ENCODE data around the gene KRTAP4-16. TPM values are rescaled to one million over a fixed set of nuclear protein-coding genes. Genes with fewer than 3 reads are reported as not detected.

Gene KRTAP4-16
- total RNA-seq, 1 experiment from 2014 or later = not detected

DNA sequence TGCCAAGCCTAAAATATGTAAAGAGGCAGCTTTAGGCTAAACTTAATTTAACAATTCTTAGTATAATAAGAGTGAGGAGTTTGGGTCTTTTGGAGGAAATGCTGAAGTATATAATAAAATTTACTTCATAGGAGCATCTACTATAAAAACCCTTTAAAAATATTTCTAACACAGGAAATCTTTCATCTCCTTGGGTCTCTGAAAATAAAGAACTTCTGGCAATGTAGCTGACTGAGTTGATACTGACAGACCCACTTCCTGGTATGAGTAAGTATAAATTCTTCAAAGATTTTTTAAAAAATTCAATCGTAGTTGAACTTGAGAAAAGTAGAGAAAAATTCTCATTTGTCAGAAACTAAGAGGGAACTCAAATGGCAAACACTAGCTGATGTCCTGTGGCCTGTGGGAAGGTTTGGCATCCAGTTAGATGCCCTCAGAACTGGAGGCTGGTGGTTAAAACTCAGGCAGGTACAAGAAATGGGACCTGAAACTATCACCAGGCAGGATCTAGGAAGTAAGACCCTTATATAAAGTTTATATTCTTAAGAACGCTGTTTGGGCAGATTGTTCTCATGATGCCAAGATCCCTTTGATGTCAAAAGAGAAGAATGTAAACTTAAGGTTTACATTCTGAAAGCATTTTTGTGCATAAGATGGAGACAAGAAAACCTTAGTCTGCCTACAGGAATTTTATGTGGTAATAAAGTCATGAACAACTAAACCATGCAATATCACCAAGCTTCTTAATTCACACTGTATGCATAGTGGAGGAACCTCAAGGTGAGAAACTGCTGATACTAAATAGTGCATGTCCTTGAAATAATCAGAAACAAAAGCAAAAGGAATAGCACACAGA, 32.1 kb upstream of the KRTAP4-16 start:
- POLR2A ChIA-PET = no interaction called here
- Histone ChIP-seq H3K27me3 (ENCODE audit: insufficient read depth, low read length) (no peaks in the 10 kb centered on the region), H3K9me2 (ENCODE audit: insufficient read depth) (no peaks in the 10 kb centered on the region), H2AFZ (ENCODE audit: low read depth, low read length, poor library complexity, severe bottlenecking) (peak overlapping the region; percentile 32), H3K4me2 (ENCODE audit: low read length) (no peak overlapping the region), H3K9ac (ENCODE audit: low read length) (no peak overlapping the region), H3K4me3 (replicated peaks in 1 of 2; ENCODE audit: low read depth in 1 of 2, low read length in 2 of 2) (no peak overlapping the region), H3K27ac (ENCODE audit: low read depth, low read length) (no peak overlapping the region), H3K4me1 (ENCODE audit: control insufficient read depth in 1 of 2, insufficient read depth in 2 of 2, low read length in 2 of 2) (peaks cover 3 to 31% of the 10 kb centered on the region in 2 experiments; a peak in 2 of 4 replicates), H3K9me3 (ENCODE audit: control insufficient read depth in 1 of 2, insufficient read depth in 1 of 2, low read depth in 1 of 2, low read length in 2 of 2) (peaks cover 0 to 10% of the 10 kb centered on the region in 2 experiments; a peak in 2 of 4 replicates), H3K79me2 (ENCODE audit: insufficient read depth, low read length) (no peaks in the 10 kb centered on the region), H3K36me3 (ENCODE audit: control insufficient read depth in 1 of 2, insufficient read depth in 2 of 2, low read length in 2 of 2) (peaks cover 0 to 19% of the 10 kb centered on the region in 2 experiments; a peak in 2 of 4 replicates), H4K20me1 (ENCODE audit: insufficient read depth) (no peaks in the 10 kb centered on the region)
- BruUV-seq (replicated peaks) = no TSS peak
- CTCF ChIA-PET = no interaction called here
- RAD21 ChIA-PET (ENCODE audit: low non-redundant PET in 1 of 2, low total read pairs in 2 of 2, uncharacterized antibody in 2 of 2, unreplicated experiment in 2 of 2) = no interaction called here
- DNase-seq (ENCODE audit: low read depth, low spot score) = no peak
- ATAC-seq = no peak
- TF ChIP-seq JUND (IDR thresholded peaks at IDR 0.05) = no peak
- no peak for TF ChIP-seq YY1 (IDR thresholded peaks at IDR 0.05; ENCODE audit: extremely low read depth, insufficient replicate concordance, low read depth, low read length)
- TF ChIP-seq SRF (IDR thresholded peaks at IDR 0.05; ENCODE audit: low read depth) = no peak
- intact Hi-C loops (cut with micrococcal nuclease) = no loop called here

DNA sequence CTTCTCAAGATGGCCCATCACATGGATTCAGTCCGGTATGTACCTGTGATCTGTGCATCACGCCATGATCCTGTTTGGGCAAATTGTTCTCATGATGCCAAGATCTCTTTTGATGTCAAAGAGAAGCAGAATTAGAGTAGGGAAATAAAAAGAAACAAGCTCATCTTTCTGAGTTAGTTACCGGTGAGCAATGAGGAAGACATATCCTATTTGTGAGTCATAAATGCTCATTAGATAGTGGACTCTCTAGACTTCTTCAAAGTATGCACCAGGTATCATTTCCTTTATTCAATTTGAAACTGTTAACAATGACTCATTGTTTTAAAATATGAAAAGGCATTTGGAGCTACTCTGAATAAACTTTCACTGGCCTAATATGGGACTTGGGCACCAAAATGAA, 30.0 kb upstream of the KRTAP4-16 start:
- intact Hi-C loops (cut with micrococcal nuclease) = no loop called here
- Histone ChIP-seq H3K9ac (ENCODE audit: low read length) (peak overlapping the region; percentile 41), H3K4me2 (ENCODE audit: low read length) (peak overlapping the region; percentile 39), H3K4me3 (replicated peaks in 1 of 2; ENCODE audit: low read depth in 1 of 2, low read length in 2 of 2) (no peak overlapping the region), H3K4me1 (ENCODE audit: control insufficient read depth in 1 of 2, insufficient read depth in 2 of 2, low read length in 2 of 2) (peaks cover 3 to 31% of the 10 kb centered on the region in 2 experiments; a peak in 2 of 4 replicates), H3K36me3 (ENCODE audit: control insufficient read depth in 1 of 2, insufficient read depth in 2 of 2, low read length in 2 of 2) (peaks cover 0 to 17% of the 10 kb centered on the region in 2 experiments; a peak in 2 of 4 replicates), H2AFZ (ENCODE audit: low read depth, low read length, poor library complexity, severe bottlenecking) (no peak overlapping the region), H3K79me2 (ENCODE audit: insufficient read depth, low read length) (no peaks in the 10 kb centered on the region), H3K27me3 (ENCODE audit: insufficient read depth, low read length) (no peaks in the 10 kb centered on the region), H4K20me1 (ENCODE audit: insufficient read depth) (no peaks in the 10 kb centered on the region), H3K9me3 (ENCODE audit: control insufficient read depth in 1 of 2, insufficient read depth in 1 of 2, low read depth in 1 of 2, low read length in 2 of 2) (peaks cover 0 to 4% of the 10 kb centered on the region in 2 experiments; a peak in 1 of 4 replicates), H3K9me2 (ENCODE audit: insufficient read depth) (no peaks in the 10 kb centered on the region), H3K27ac (ENCODE audit: low read depth, low read length) (peak overlapping the region; percentile 73; the same call in 1 of the 2 replicates)
- POLR2A ChIA-PET = no interaction called here
- CTCF ChIA-PET = interaction anchor here (1.5 kb wide), 1 partner anchor 222 kb away, joined by 3 read pairs; no protein-coding TSS in a partner anchor
- ATAC-seq (peak; percentile 91), DNase-seq (ENCODE audit: low read depth, low spot score) (peak; percentile 77)
- no TSS peak for BruUV-seq (replicated peaks)
- RAD21 ChIA-PET (ENCODE audit: low non-redundant PET in 1 of 2, low total read pairs in 2 of 2, uncharacterized antibody in 2 of 2, unreplicated experiment in 2 of 2) = no interaction called here
- TF ChIP-seq EGR1 (IDR thresholded peaks at IDR 0.05; ENCODE audit: low read depth) (no peak), FOSL1 (IDR thresholded peaks at IDR 0.05; ENCODE audit: low read depth) (peak; percentile 96), POLR2AphosphoS5 (IDR thresholded peaks at IDR 0.05; ENCODE audit: low read depth, low read length) (peak; percentile 49; the same call in 1 of the 2 replicates), EZH2phosphoT487 (IDR thresholded peaks at IDR 0.05; ENCODE audit: borderline replicate concordance) (no peak), SP1 (IDR thresholded peaks at IDR 0.05; ENCODE audit: low read depth) (peak; percentile 95), CBX3 (IDR thresholded peaks at IDR 0.05; ENCODE audit: low read depth) (peak; percentile 92; the same call in 1 of the 2 replicates), JUND (IDR thresholded peaks at IDR 0.05) (peak; percentile 97), ZNF274 (IDR thresholded peaks at IDR 0.05; ENCODE audit: low read depth, low read length) (no peak), POLR2A (IDR thresholded peaks at IDR 0.05; ENCODE audit: borderline replicate concordance, extremely low read depth, insufficient read depth, insufficient read length) (no peak), YY1 (IDR thresholded peaks at IDR 0.05; ENCODE audit: extremely low read depth, insufficient replicate concordance, low read depth, low read length) (no peak), EZH2 (IDR thresholded peaks at IDR 0.05) (no peak), SIN3A (IDR thresholded peaks at IDR 0.05; ENCODE audit: low read depth) (peak; percentile 74; the same call in 1 of the 2 replicates), CEBPB (IDR thresholded peaks at IDR 0.05; ENCODE audit: low read depth) (peak; percentile 79; the same call in 1 of the 2 replicates)
- TF ChIP-seq, protein P1, sequence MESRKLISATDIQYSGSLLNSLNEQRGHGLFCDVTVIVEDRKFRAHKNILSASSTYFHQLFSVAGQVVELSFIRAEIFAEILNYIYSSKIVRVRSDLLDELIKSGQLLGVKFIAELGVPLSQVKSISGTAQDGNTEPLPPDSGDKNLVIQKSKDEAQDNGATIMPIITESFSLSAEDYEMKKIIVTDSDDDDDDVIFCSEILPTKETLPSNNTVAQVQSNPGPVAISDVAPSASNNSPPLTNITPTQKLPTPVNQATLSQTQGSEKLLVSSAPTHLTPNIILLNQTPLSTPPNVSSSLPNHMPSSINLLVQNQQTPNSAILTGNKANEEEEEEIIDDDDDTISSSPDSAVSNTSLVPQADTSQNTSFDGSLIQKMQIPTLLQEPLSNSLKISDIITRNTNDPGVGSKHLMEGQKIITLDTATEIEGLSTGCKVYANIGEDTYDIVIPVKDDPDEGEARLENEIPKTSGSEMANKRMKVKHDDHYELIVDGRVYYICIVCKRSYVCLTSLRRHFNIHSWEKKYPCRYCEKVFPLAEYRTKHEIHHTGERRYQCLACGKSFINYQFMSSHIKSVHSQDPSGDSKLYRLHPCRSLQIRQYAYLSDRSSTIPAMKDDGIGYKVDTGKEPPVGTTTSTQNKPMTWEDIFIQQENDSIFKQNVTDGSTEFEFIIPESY (IDR thresholded peaks at IDR 0.05; ENCODE audit: extremely low read depth, insufficient replicate concordance, low read length) = peak; percentile 48
- TF ChIP-seq, protein P2, sequence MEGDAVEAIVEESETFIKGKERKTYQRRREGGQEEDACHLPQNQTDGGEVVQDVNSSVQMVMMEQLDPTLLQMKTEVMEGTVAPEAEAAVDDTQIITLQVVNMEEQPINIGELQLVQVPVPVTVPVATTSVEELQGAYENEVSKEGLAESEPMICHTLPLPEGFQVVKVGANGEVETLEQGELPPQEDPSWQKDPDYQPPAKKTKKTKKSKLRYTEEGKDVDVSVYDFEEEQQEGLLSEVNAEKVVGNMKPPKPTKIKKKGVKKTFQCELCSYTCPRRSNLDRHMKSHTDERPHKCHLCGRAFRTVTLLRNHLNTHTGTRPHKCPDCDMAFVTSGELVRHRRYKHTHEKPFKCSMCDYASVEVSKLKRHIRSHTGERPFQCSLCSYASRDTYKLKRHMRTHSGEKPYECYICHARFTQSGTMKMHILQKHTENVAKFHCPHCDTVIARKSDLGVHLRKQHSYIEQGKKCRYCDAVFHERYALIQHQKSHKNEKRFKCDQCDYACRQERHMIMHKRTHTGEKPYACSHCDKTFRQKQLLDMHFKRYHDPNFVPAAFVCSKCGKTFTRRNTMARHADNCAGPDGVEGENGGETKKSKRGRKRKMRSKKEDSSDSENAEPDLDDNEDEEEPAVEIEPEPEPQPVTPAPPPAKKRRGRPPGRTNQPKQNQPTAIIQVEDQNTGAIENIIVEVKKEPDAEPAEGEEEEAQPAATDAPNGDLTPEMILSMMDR (IDR thresholded peaks at IDR 0.05 in 2 of 3, conservative IDR thresholded peaks at IDR 0.05 in 1 of 3; ENCODE audit: borderline replicate concordance in 1 of 3, insufficient read depth in 1 of 3, low read depth in 2 of 3, low read length in 2 of 3) = no peak
